Spleen (tissue), 11 donors: ENCODE data around the gene JCAD. TPM values are rescaled to one million over a fixed set of nuclear protein-coding genes. Genes with fewer than 3 reads are reported as not detected.

Source experiments
- DNase-seq: peaks from one replicate; pipeline ENCODE4 v3.0.0-alpha.2; 2020
- H3K27ac ChIP-seq, 8 donors: fragments of 200-600 bp; sonication (generic) in 7 of 8; 1 replicate in 4 of 8; 2 replicates in 4 of 8; pipeline versions ENCODE4 v1.5.0 to v1.8.0; 2016 to 2021; ENCODE audit warnings: inconsistent platforms in 4 of 8, mild to moderate bottlenecking in 4 of 8, moderate library complexity in 1 of 8
- H3K27me3 ChIP-seq, 7 donors: fragments of 200-600 bp; sonication (generic) in 6 of 7; replicated peaks in 1 of 7; 1 replicate in 4 of 7; 2 replicates in 3 of 7; pipeline versions ENCODE4 v1.5.0 to v1.8.0; 2016 to 2021; ENCODE audit warnings: inconsistent platforms in 3 of 7, mild to moderate bottlenecking in 1 of 7
- H3K36me3 ChIP-seq, 6 donors: fragments of 200-600 bp; sonication (generic) in 5 of 6; 1 replicate in 4 of 6; 2 replicates in 2 of 6; pipeline versions ENCODE4 v1.5.0 to v1.8.0; 2016 to 2021; ENCODE audit warnings: inconsistent platforms in 2 of 6
- H3K4me1 ChIP-seq, 6 donors: fragments of 200-600 bp; sonication (generic) in 5 of 6; 1 replicate in 3 of 6; 2 replicates in 3 of 6; pipeline versions ENCODE4 v1.5.0 to v1.8.0; 2016 to 2021; ENCODE audit warnings: inconsistent platforms in 3 of 6
- H3K4me3 ChIP-seq, 8 donors: fragments of 200-600 bp; sonication (generic) in 7 of 8; 1 replicate in 4 of 8; 2 replicates in 4 of 8; pipeline versions ENCODE4 v1.5.0 to v1.8.0; 2016 to 2021; ENCODE audit warnings: inconsistent platforms in 4 of 8, mild to moderate bottlenecking in 4 of 8, moderate library complexity in 2 of 8
- H3K9me3 ChIP-seq, 8 donors: fragments of 200-600 bp; sonication (generic) in 7 of 8; 1 replicate in 4 of 8; 2 replicates in 4 of 8; pipeline versions ENCODE4 v1.5.0 to v1.8.0; 2016 to 2021; ENCODE audit warnings: inconsistent platforms in 4 of 8
- CTCF ChIP-seq, 11 experiments: fragments of 200-600 bp in 7 of 11; fragments of 450-650 bp in 4 of 11; sonication (generic) in 4 of 11; IDR thresholded peaks in 8 of 11; conservative IDR thresholded peaks in 3 of 11; 1 replicate in 7 of 11; 2 replicates in 4 of 11; pipeline versions ENCODE4 v1.4.0 to v1.8.0; 2016 to 2021; ENCODE audit warnings: antibody characterized with exemption in 11 of 11, inconsistent platforms in 4 of 11, mild to moderate bottlenecking in 1 of 11
- POLR2A ChIP-seq, 3 donors: fragments of 450-650 bp; IDR thresholded peaks; one replicate each; pipeline ENCODE4 v1.5.1; 2017; ENCODE audit warnings: antibody characterized with exemption in 3 of 3, mild to moderate bottlenecking in 1 of 3
- POLR2AphosphoS5 ChIP-seq, 3 donors: sonication (generic); formaldehyde crosslinking; IDR thresholded peaks; one replicate each; pipeline ENCODE4 v1.5.1; 2017; ENCODE audit warnings: antibody characterized with exemption in 3 of 3
- WGBS, 5 donors: extraction: QIAGEN DNeasy Blood & Tissue Kit in 3 of 5; methylation state at CpG; one replicate each; pipeline versions ENCODE4 v1.1.5 to v1.1.7; 2013 to 2018; 5-methylcytosine and 5-hydroxymethylcytosine counted together
- intact Hi-C: fragments of 100-400 bp; cut with DNase I; formaldehyde crosslinking; loops from one replicate; pipeline ENCODE4 v1.15.0; 2023; ENCODE audit warnings: low total_unique reads
- polyA plus RNA-seq, 3 donors: library from polyadenylated mRNA; stranded (reverse); fragments of 200-250 nt; gene quantifications; one replicate each; pipeline ENCODE4 v1.2.1, GENCODE V29; 2013
- total RNA-seq, 7 donors: library from RNA; depleted of rRNA in 3 of 7; stranded (reverse); fragments of >200 nt in 3 of 7; fragmentation: NEBNext Ultra II Directional in 4 of 7; extraction: Animal tissue kit (Norgen Biotek cat#: 25700) in 4 of 7; gene quantifications; one replicate each; pipeline versions ENCODE4 v1.1.0 to v1.2.1, GENCODE V29; 2016 to 2021
- donor health status: healthy with polysubstance abuse.
- donor health status: DM: no; HTN: no; CAD: no; lungs with moderate emphysema.
- donor health status: DM: no; HTN: no; CAD: no.
- donor health status: Bipolar disorder and iron deficiency.
- donor health status: healthy.
- donor health status: DM: no; HTN: no; CAD: no.
- donor health status: DM: yes; HTN: yes; CAD: no.

Gene JCAD
- total and polyA plus RNA-seq, 10 donors: 0.26 to 5.2 (median 1.8) TPM

- Histone ChIP-seq H3K4me1 (peaks cover 3 to 24% (median 14%) of the 10 kb centered on the region in 6 donors), H3K4me3 (peak overlapping the region; percentile 24 to 77 (median 48)), H3K27me3 (peaks cover 0 to 77% (median 37%) of the 10 kb centered on the region in 7 donors), H3K27ac (peak overlapping the region in 4 of 8 donors; percentile 15 to 49 (median 25)), H3K9me3 (no peaks in the 10 kb centered on the region), H3K36me3 (no peaks in the 10 kb centered on the region)
- DNase-seq: peak; percentile 77
- TF ChIP-seq POLR2A (IDR thresholded peaks at IDR 0.05) (no peak), CTCF (IDR thresholded peaks at IDR 0.05 in 8 of 11, conservative IDR thresholded peaks at IDR 0.05 in 3 of 11) (no peak), POLR2AphosphoS5 (IDR thresholded peaks at IDR 0.05) (no peak)
- WGBS, 5 donors: 8 to 37% (median 13%) methylated on average over 25 to 48 of the region's 48 CpGs
- intact Hi-C loops: no loop called here
Measured at GRCh38 chr10:30058570-30059132, 735 bp downstream of the JCAD start.

- no peak for DNase-seq
- Histone ChIP-seq H3K4me3 (peak overlapping the region in 1 of 8 donors; percentile 61), H3K9me3 (no peaks in the 10 kb centered on the region), H3K27ac (peak overlapping the region in 2 of 8 donors; percentile 26 to 49), H3K4me1 (peaks cover 3 to 24% (median 14%) of the 10 kb centered on the region in 6 donors), H3K27me3 (peaks cover 0 to 77% (median 37%) of the 10 kb centered on the region in 7 donors), H3K36me3 (no peaks in the 10 kb centered on the region)
- intact Hi-C loops: no loop called here
- TF ChIP-seq POLR2AphosphoS5 (IDR thresholded peaks at IDR 0.05): no peak
- no peak for TF ChIP-seq CTCF (IDR thresholded peaks at IDR 0.05 in 8 of 11, conservative IDR thresholded peaks at IDR 0.05 in 3 of 11)
- TF ChIP-seq POLR2A (IDR thresholded peaks at IDR 0.05): no peak
- 79 to 90% (median 83%) methylated on average over 13 of the region's 13 CpGs for WGBS, 5 donors
Measured at GRCh38 chr10:30057894-30058556, 1.4 kb downstream of the JCAD start.

- Histone ChIP-seq H3K9me3 (no peaks in the 10 kb centered on the region), H3K4me3 (no peak overlapping the region), H3K27ac (peak overlapping the region in 1 of 8 donors; percentile 25), H3K36me3 (no peaks in the 10 kb centered on the region), H3K4me1 (peaks cover 3 to 24% (median 14%) of the 10 kb centered on the region in 6 donors), H3K27me3 (peaks cover 0 to 76% (median 34%) of the 10 kb centered on the region in 7 donors)
- intact Hi-C loops: no loop called here
- no peak for TF ChIP-seq CTCF (IDR thresholded peaks at IDR 0.05 in 8 of 11, conservative IDR thresholded peaks at IDR 0.05 in 3 of 11)
- no peak for TF ChIP-seq POLR2A (IDR thresholded peaks at IDR 0.05)
- TF ChIP-seq POLR2AphosphoS5 (IDR thresholded peaks at IDR 0.05): no peak
- 82 to 94% (median 92%) methylated on average over 5 of the region's 5 CpGs for WGBS, 5 donors
- DNase-seq: no peak
Measured at GRCh38 chr10:30057421-30057841, 2.0 kb downstream of the JCAD start.

- H3K4me1 ChIP-seq: peaks cover 3 to 24% (median 14%) of the 10 kb centered on the region in 6 donors
- H3K27ac ChIP-seq: peak overlapping the region in 1 of 8 donors; percentile 25
- H3K27me3 ChIP-seq: peaks cover 0 to 76% (median 39%) of the 10 kb centered on the region in 7 donors
- no peaks in the 10 kb centered on the region for H3K9me3 ChIP-seq
- no peak for DNase-seq
- H3K4me3 ChIP-seq: no peak overlapping the region
- 76 to 88% (median 81%) methylated on average over 4 of the region's 4 CpGs for WGBS, 5 donors
- no peaks in the 10 kb centered on the region for H3K36me3 ChIP-seq
- intact Hi-C loops: no loop called here
- TF ChIP-seq POLR2A (IDR thresholded peaks at IDR 0.05) (no peak), CTCF (IDR thresholded peaks at IDR 0.05 in 8 of 11, conservative IDR thresholded peaks at IDR 0.05 in 3 of 11) (no peak), POLR2AphosphoS5 (IDR thresholded peaks at IDR 0.05) (no peak)
Measured at GRCh38 chr10:30056767-30057355, 2.5 kb downstream of the JCAD start.
